CD14-positive monocyte (primary cell): Measurements from ENCODE around the gene LTBP3. TPM values are rescaled to one million over a fixed set of nuclear protein-coding genes. Genes with fewer than 3 reads are reported as not detected.

Experiments
- DNase-seq, 3 donors: peaks; one replicate each; pipeline ENCODE4 v3.0.0-alpha.2; 2011 to 2022
- H2AFZ ChIP-seq: 2 replicates; pipeline ENCODE4 v1.6.0; 2012; ENCODE audit warnings: mild to moderate bottlenecking, low read depth, low read length, inconsistent platforms; ENCODE audit not compliant: insufficient read depth, poor library complexity, severe bottlenecking
- H3K27ac ChIP-seq, 2 donors: 1 replicate in 1 of 2; 2 replicates in 1 of 2; pipeline ENCODE4 v1.5.1; 2012 to 2013; ENCODE audit warnings: low read length in 2 of 2, control low read depth in 1 of 2, inconsistent platforms in 1 of 2, low read depth in 1 of 2, mild to moderate bottlenecking in 1 of 2
- H3K27me3 ChIP-seq, 2 donors: one replicate each; pipeline versions ENCODE4 v1.6.0 to v1.6.1; 2011 to 2013; ENCODE audit warnings: low read length in 2 of 2; ENCODE audit not compliant: control insufficient read depth in 2 of 2, insufficient read depth in 2 of 2
- H3K36me3 ChIP-seq, 2 donors: replicated peaks in 1 of 2; 1 replicate in 1 of 2; 2 replicates in 1 of 2; pipeline versions ENCODE4 v1.5.1 to v1.6.1; 2012 to 2013; ENCODE audit warnings: low read length in 2 of 2, control low read depth in 1 of 2, inconsistent platforms in 1 of 2, mild to moderate bottlenecking in 1 of 2; ENCODE audit not compliant: insufficient read depth in 2 of 2, control insufficient read depth in 1 of 2
- H3K4me1 ChIP-seq, 2 donors: 1 replicate in 1 of 2; 2 replicates in 1 of 2; pipeline versions ENCODE4 v1.5.1 to v1.6.1; 2012 to 2013; ENCODE audit warnings: low read length in 2 of 2, control low read depth in 1 of 2, inconsistent platforms in 1 of 2, mild to moderate bottlenecking in 1 of 2, moderate library complexity in 1 of 2; ENCODE audit not compliant: insufficient read depth in 2 of 2, control insufficient read depth in 1 of 2
- H3K4me2 ChIP-seq: replicated peaks from 2 replicates; pipeline ENCODE3; 2012; ENCODE audit warnings: low read length, moderate library complexity, mild to moderate bottlenecking; ENCODE audit not compliant: poor library complexity, severe bottlenecking; ENCODE audit errors: extremely low read depth
- H3K4me3 ChIP-seq, 3 experiments: fragments of 200-600 bp in 1 of 3; sonication (generic) in 1 of 3; replicated peaks in 1 of 3; 1 replicate in 2 of 3; 2 replicates in 1 of 3; pipeline ENCODE4 v1.5.1; 2011 to 2013; ENCODE audit warnings: low read length in 3 of 3, mild to moderate bottlenecking in 3 of 3, control low read depth in 2 of 3, low read depth in 2 of 3, inconsistent platforms in 1 of 3, moderate library complexity in 1 of 3
- H3K79me2 ChIP-seq: 2 replicates; pipeline ENCODE4 v1.6.0; 2012; ENCODE audit warnings: mild to moderate bottlenecking, control low read depth, inconsistent platforms, low read length, moderate library complexity; ENCODE audit not compliant: insufficient read depth
- H3K9ac ChIP-seq: 2 replicates; pipeline ENCODE4 v1.6.0; 2017; ENCODE audit warnings: low read length, mild to moderate bottlenecking; ENCODE audit not compliant: insufficient read depth, poor library complexity, severe bottlenecking
- H3K9me3 ChIP-seq, 2 donors: replicated peaks in 1 of 2; 1 replicate in 1 of 2; 2 replicates in 1 of 2; pipeline versions ENCODE4 v1.5.1 to v1.6.1; 2012 to 2013; ENCODE audit warnings: low read length in 2 of 2, control low read depth in 1 of 2; ENCODE audit not compliant: control insufficient read depth in 1 of 2, insufficient read depth in 1 of 2
- H4K20me1 ChIP-seq: 2 replicates; pipeline ENCODE4 v1.6.0; 2012; ENCODE audit warnings: mild to moderate bottlenecking, low read length, control low read depth, moderate library complexity; ENCODE audit not compliant: insufficient read depth
- H3K27ac Mint-ChIP-seq, 7 donors: one replicate each; pipeline ENCODE4 v1.8.0; 2020; ENCODE audit warnings: mild to moderate bottlenecking in 7 of 7, mixed read lengths in 7 of 7, moderate library complexity in 6 of 7, inconsistent platforms in 2 of 7
- H3K27me3 Mint-ChIP-seq, 3 donors: one replicate each; pipeline ENCODE4 v1.8.0; 2021 to 2022; ENCODE audit warnings: low read depth in 3 of 3, mild to moderate bottlenecking in 3 of 3, mixed read lengths in 3 of 3, moderate library complexity in 3 of 3, inconsistent platforms in 1 of 3
- H3K36me3 Mint-ChIP-seq, 2 donors: one replicate each; pipeline ENCODE4 v1.8.0; 2020; ENCODE audit warnings: mixed read lengths in 2 of 2, inconsistent platforms in 1 of 2, mild to moderate bottlenecking in 1 of 2
- H3K4me1 Mint-ChIP-seq: one replicate; pipeline ENCODE4 v1.8.0; 2020; ENCODE audit warnings: mild to moderate bottlenecking, mixed read lengths
- H3K4me3 Mint-ChIP-seq, 2 donors: one replicate each; pipeline ENCODE4 v1.8.0; 2020; ENCODE audit warnings: mild to moderate bottlenecking in 2 of 2, mixed read lengths in 2 of 2, moderate library complexity in 1 of 2
- H3K9me3 Mint-ChIP-seq, 7 donors: one replicate each; pipeline ENCODE4 v1.8.0; 2020 to 2022; ENCODE audit warnings: mixed read lengths in 7 of 7, mild to moderate bottlenecking in 6 of 7, moderate library complexity in 6 of 7, inconsistent platforms in 2 of 7
- WGBS: methylation state at CpG from one replicate; pipeline ENCODE4 v1.1.5; 2013; ENCODE audit warnings: missing lambda C conversion rate; ENCODE audit not compliant: insufficient coverage; 5-methylcytosine and 5-hydroxymethylcytosine counted together
- intact Hi-C, 2 donors: fragments of 100-400 bp; cut with micrococcal nuclease; formaldehyde crosslinking; loops; one replicate each; pipeline versions ENCODE4 v1.15.0 to v1.15.1; 2023
- polyA plus RNA-seq, 3 donors: library from polyadenylated mRNA; depleted of rRNA in 1 of 3; unstranded in 2 of 3; stranded (reverse) in 1 of 3; fragments of 300-500 nt in 2 of 3; fragments of >200 nt in 1 of 3; fragmentation: Illumina TruSeq in 2 of 3; gene quantifications; 1 replicate in 2 of 3; 2 replicates in 1 of 3; pipeline ENCODE4 v1.2.3, GENCODE V29; 2012 to 2021
- TF ChIP-seq, protein P1 (sequence below): fragments of 200-600 bp; IDR thresholded peaks from one replicate; pipeline ENCODE4 v1.8.0; 2022; ENCODE audit warnings: antibody characterized with exemption, mild to moderate bottlenecking

Gene LTBP3
- polyA plus RNA-seq, 3 donors, result 3.4 to 19.4 (median 4.6) TPM

- H3K4me2 ChIP-seq, result peak overlapping the region; percentile 82
- Mint-ChIP-seq H3K27ac (peak overlapping the region; percentile 91 to 98 (median 95)), H3K9me3 (no peaks in the 10 kb centered on the region), H3K4me3 (peak overlapping the region; percentile 73 to 87), H3K27me3 (no peaks in the 10 kb centered on the region), H3K4me1 (peaks cover 57% of the 10 kb centered on the region), H3K36me3 (peaks cover 48 to 74% of the 10 kb centered on the region in 2 donors)
- H3K79me2 ChIP-seq, result peaks cover 60% of the 10 kb centered on the region
- peaks cover 95% of the 10 kb centered on the region for H4K20me1 ChIP-seq
- H3K27ac ChIP-seq, result peak overlapping the region; percentile 86 to 89
- no peaks in the 10 kb centered on the region for H3K9me3 ChIP-seq
- peak overlapping the region; percentile 51 for H3K9ac ChIP-seq
- H2AFZ ChIP-seq, result peak overlapping the region; percentile 37
- peaks cover 61 to 68% of the 10 kb centered on the region in 2 donors for H3K36me3 ChIP-seq
- peak overlapping the region; percentile 14 to 74 (median 16) for H3K4me3 ChIP-seq
- no peaks in the 10 kb centered on the region for H3K27me3 ChIP-seq
- DNase-seq, result peak; percentile 66 to 83 (median 81)
- 18% methylated on average over 13 of the region's 13 CpGs for WGBS
- peaks cover 44 to 63% of the 10 kb centered on the region in 2 donors for H3K4me1 ChIP-seq
- TF ChIP-seq, protein P1, sequence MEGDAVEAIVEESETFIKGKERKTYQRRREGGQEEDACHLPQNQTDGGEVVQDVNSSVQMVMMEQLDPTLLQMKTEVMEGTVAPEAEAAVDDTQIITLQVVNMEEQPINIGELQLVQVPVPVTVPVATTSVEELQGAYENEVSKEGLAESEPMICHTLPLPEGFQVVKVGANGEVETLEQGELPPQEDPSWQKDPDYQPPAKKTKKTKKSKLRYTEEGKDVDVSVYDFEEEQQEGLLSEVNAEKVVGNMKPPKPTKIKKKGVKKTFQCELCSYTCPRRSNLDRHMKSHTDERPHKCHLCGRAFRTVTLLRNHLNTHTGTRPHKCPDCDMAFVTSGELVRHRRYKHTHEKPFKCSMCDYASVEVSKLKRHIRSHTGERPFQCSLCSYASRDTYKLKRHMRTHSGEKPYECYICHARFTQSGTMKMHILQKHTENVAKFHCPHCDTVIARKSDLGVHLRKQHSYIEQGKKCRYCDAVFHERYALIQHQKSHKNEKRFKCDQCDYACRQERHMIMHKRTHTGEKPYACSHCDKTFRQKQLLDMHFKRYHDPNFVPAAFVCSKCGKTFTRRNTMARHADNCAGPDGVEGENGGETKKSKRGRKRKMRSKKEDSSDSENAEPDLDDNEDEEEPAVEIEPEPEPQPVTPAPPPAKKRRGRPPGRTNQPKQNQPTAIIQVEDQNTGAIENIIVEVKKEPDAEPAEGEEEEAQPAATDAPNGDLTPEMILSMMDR, result peak; percentile 73
- intact Hi-C loops, result loop anchor here in 1 of 2 donors (1.0 kb wide), 3 partner anchors 11 to 48 kb away; partner anchors contain the start of gene FAM89B
Measured at GRCh38 chr11:65588199-65589054, 30.3 kb upstream of the LTBP3 start.

DNA sequence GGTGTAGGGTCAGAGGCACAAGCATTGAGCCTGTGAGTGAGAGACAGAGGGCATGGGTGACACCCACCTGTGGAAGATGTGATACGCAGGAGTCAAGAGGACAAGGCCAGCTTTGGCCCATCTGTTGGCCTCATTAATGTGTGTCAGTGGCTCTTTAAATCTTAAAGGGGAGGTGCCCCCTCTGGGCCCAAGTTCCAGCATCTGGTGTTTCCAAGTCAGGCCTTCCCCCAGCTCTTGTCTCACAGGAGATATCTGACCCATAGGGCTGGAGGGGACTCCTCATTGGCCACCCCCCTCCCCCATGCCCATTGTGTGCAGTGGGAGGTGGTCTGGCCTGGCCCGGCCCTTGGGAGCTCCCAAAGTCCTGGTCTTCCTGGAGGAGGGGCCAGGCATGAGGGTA is 28.5 kb upstream of the LTBP3 start:
- Histone ChIP-seq H3K4me3 (peak overlapping the region; percentile 7 to 74 (median 30)), H3K27me3 (no peaks in the 10 kb centered on the region), H3K27ac (peak overlapping the region; percentile 86 to 89), H2AFZ (no peak overlapping the region), H3K4me1 (peaks cover 44 to 61% of the 10 kb centered on the region in 2 donors), H3K9ac (peak overlapping the region; percentile 51), H3K4me2 (peak overlapping the region; percentile 82), H4K20me1 (peaks cover 97% of the 10 kb centered on the region), H3K79me2 (peaks cover 78% of the 10 kb centered on the region), H3K9me3 (no peaks in the 10 kb centered on the region), H3K36me3 (peaks cover 64 to 70% of the 10 kb centered on the region in 2 donors)
- Mint-ChIP-seq H3K27me3 (peaks cover 0 to 2% (median 0%) of the 10 kb centered on the region in 3 donors), H3K27ac (peak overlapping the region; percentile 91 to 98 (median 95)), H3K36me3 (peaks cover 60 to 79% of the 10 kb centered on the region in 2 donors), H3K4me1 (peaks cover 62% of the 10 kb centered on the region), H3K9me3 (no peaks in the 10 kb centered on the region), H3K4me3 (peak overlapping the region; percentile 73 to 87)
- DNase-seq, result no peak
- intact Hi-C loops, result no loop called here
- TF ChIP-seq, protein P1, result no peak
- WGBS, result 74% methylated on average over 2 of the region's 2 CpGs
